GM12874 (cell line): ENCODE results near the gene ETFBKMT.

Experiments used
- TF ChIP-seq, protein P1 (sequence below): IDR thresholded peaks from 2 replicates; pipeline ENCODE4 v1.5.1; 2011; ENCODE audit warnings: low read depth, mild to moderate bottlenecking, control low read depth, low read length, moderate library complexity; ENCODE audit not compliant: insufficient read depth

Gene ETFBKMT

DNA sequence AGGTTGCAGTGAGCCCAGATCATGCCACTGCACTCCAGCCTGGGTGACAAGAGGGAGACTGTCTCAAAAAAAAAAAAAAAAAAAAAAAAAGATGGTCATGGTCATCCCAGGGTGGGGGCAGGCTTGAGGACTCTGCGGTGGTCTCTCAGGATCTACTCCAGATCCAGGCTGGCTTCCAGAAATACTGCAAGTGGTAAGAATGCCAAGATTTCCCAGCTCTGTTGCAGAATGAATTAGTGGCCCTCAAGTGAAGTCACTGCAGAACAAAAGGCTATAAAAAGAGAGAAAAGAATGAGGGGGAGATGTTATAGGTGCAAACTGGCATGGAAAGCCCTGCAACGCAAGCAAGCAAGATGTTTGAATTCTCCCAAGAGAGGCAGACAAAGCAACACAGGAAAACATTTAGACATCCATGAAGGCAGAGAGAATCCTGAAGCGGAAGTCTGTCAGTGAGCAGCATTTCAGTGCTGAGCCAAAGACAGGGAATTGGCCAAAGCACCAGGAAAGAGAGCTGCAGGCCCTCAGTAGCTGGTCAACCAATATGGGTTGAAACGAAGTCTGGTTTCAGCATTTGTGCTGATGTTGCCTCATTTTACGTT is 31.9 kb upstream of the ETFBKMT start:
- TF ChIP-seq, protein P1, sequence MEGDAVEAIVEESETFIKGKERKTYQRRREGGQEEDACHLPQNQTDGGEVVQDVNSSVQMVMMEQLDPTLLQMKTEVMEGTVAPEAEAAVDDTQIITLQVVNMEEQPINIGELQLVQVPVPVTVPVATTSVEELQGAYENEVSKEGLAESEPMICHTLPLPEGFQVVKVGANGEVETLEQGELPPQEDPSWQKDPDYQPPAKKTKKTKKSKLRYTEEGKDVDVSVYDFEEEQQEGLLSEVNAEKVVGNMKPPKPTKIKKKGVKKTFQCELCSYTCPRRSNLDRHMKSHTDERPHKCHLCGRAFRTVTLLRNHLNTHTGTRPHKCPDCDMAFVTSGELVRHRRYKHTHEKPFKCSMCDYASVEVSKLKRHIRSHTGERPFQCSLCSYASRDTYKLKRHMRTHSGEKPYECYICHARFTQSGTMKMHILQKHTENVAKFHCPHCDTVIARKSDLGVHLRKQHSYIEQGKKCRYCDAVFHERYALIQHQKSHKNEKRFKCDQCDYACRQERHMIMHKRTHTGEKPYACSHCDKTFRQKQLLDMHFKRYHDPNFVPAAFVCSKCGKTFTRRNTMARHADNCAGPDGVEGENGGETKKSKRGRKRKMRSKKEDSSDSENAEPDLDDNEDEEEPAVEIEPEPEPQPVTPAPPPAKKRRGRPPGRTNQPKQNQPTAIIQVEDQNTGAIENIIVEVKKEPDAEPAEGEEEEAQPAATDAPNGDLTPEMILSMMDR: no peak

GRCh38 chr12:31629756-31630732 is 29.4 kb upstream of the ETFBKMT start:
- TF ChIP-seq, protein P1: no peak

DNA sequence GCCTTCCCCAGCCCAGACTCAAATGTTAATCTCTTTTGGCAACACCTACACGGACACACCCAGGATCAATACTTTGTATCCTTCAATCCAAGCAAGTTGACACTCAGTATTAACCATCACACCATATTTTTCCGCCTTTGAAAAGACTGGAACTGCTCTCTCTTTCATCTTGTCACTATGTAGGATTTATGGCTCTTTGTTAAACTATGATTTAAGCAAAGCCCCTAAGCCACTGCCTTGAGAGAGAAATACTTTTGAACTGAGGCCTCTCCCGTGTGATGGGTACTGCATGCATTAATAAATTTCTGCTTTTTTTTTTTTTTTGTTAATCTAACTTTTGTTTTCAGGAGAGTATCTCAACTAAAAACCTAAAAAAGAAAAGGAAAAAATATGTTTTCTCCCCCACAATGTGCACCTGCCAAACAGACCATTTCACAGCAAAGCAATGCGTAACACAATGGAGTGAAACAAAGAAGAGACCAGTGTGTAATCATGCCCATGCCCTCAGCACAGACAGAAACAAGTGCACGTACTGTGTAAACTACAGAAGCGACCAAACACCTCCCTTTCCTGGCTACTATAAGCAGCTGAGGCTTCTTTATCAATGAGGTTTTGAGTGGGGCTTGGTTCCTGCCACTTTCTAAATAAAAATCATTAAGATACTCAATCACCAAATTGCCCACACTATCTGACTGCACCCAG is 28.3 kb upstream of the ETFBKMT start:
- TF ChIP-seq, protein P1: no peak

- TF ChIP-seq, protein P1: no peak
These were observed 27.7 kb upstream of the ETFBKMT start for GRCh38 chr12:31631809-31632208.

- TF ChIP-seq, protein P1: no peak
These were observed 26.0 kb upstream of the ETFBKMT start for GRCh38 chr12:31633464-31633863.

GRCh38 chr12:31634620-31635019 is 24.9 kb upstream of the ETFBKMT start:
- TF ChIP-seq, protein P1: no peak

- TF ChIP-seq, protein P1: no peak
These were observed 17.9 kb upstream of the ETFBKMT start for GRCh38 chr12:31641509-31642090.
